ENCODE measurements around the gene PRMT1. TPM values are rescaled to one million over a fixed set of nuclear protein-coding genes. Genes with fewer than 3 reads are reported as not detected.
A peak's percentile ranks its signal among the peaks of the same experiment; 100 is the strongest.

PRMT1 gene
- total and polyA plus RNA-seq, 2 donors (not counting 1 experiment from before 2014, with no cell fraction given) = 175 to 310 TPM

DNA sequence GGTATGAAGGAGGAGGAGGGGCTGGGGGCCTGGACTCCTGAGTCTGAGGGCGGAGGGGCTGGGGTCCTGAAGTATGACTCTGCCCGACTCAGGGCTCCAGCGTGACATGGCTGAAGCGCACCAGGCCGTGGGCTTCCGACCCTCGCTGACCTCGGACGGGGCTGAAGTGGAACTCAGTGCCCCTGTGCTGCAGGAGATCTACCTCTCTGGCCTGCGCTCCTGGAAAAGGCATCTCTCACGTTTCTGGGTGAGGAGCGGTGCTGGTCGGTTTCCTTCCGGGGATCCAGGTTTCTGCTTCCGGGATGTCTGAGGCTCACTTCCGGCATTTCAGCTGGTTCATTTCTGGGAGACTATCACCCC lies 15.1 kb downstream of the PRMT1 start:
- H3K9me3 ChIP-seq (ENCODE audit: control extremely low read depth in 1 of 3, control insufficient read depth in 2 of 3, insufficient read depth in 1 of 3, low read length in 2 of 3) = peaks cover 0 to 8% (median 0%) of the 10 kb centered on the region in 3 donors
- no peak overlapping the region for H3K27ac ChIP-seq (ENCODE audit: low read length in 2 of 2)
- Mint-ChIP-seq H3K9me3 (ENCODE audit: insufficient read depth) (no peaks in the 10 kb centered on the region), H3K27ac (no peak overlapping the region), H3K4me1 (peaks cover 22% of the 10 kb centered on the region), H3K27me3 (peaks cover 31% of the 10 kb centered on the region), H3K4me3 (peak overlapping the region; percentile 33)
- no peaks in the 10 kb centered on the region for H3K79me2 ChIP-seq (ENCODE audit: control insufficient read depth, insufficient read depth, low read length)
- DNase-seq (no peak), ATAC-seq (ENCODE audit: low read depth) (no peak)
- ChIA-PET CTCF (no interaction called here), POLR2A (interaction anchor here (0.7 kb wide), 1 partner anchor 188 kb away, joined by 12 read pairs; no protein-coding TSS in a partner anchor)
- peaks cover 25% of the 10 kb centered on the region in 2 donors for H3K4me1 ChIP-seq (ENCODE audit: control insufficient read depth in 2 of 2, insufficient read depth in 2 of 2, low read length in 2 of 2)
- H3K4me2 ChIP-seq (replicated peaks; ENCODE audit: low read depth, low read length, poor library complexity, severe bottlenecking) = no peak overlapping the region
- no peak overlapping the region for H2AFZ ChIP-seq (ENCODE audit: insufficient read depth, low read depth, low read length, poor library complexity, severe bottlenecking)
- intact Hi-C loops (cut with micrococcal nuclease) = no loop called here
- peaks cover 0 to 33% (median 14%) of the 10 kb centered on the region in 4 experiments for H3K27me3 ChIP-seq (replicated peaks in 1 of 4; ENCODE audit: control extremely low read depth in 1 of 4, control insufficient read depth in 3 of 4, insufficient read depth in 4 of 4, low read length in 3 of 4)
- H4K20me1 ChIP-seq (ENCODE audit: control insufficient read depth, insufficient read depth, low read length, poor library complexity, severe bottlenecking) = peaks cover 23% of the 10 kb centered on the region
- H3K36me3 ChIP-seq (replicated peaks in 1 of 2; ENCODE audit: control extremely low read depth in 1 of 2, control insufficient read depth in 1 of 2, extremely low read depth in 1 of 2, insufficient read depth in 2 of 2, low read length in 1 of 2) = peaks cover 0 to 10% of the 10 kb centered on the region in 2 experiments
- TF ChIP-seq, protein P1, sequence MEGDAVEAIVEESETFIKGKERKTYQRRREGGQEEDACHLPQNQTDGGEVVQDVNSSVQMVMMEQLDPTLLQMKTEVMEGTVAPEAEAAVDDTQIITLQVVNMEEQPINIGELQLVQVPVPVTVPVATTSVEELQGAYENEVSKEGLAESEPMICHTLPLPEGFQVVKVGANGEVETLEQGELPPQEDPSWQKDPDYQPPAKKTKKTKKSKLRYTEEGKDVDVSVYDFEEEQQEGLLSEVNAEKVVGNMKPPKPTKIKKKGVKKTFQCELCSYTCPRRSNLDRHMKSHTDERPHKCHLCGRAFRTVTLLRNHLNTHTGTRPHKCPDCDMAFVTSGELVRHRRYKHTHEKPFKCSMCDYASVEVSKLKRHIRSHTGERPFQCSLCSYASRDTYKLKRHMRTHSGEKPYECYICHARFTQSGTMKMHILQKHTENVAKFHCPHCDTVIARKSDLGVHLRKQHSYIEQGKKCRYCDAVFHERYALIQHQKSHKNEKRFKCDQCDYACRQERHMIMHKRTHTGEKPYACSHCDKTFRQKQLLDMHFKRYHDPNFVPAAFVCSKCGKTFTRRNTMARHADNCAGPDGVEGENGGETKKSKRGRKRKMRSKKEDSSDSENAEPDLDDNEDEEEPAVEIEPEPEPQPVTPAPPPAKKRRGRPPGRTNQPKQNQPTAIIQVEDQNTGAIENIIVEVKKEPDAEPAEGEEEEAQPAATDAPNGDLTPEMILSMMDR (IDR thresholded peaks at IDR 0.05) = no peak
- no peak overlapping the region for H3K4me3 ChIP-seq (ENCODE audit: control extremely low read depth in 1 of 5, extremely low read depth in 1 of 5, insufficient read depth in 1 of 5, low read depth in 2 of 5, low read length in 4 of 5)
- no peak overlapping the region for H3K9ac ChIP-seq (ENCODE audit: low read length)
- 90% methylated on average over 16 of the region's 16 CpGs for whole genome bisulfite sequencing (ENCODE audit: insufficient coverage)

GRCh38 chr19:49696115-49696514 lies 19.0 kb downstream of the PRMT1 start:
- no peak for ATAC-seq (ENCODE audit: low read depth)
- H3K27me3 ChIP-seq (replicated peaks in 1 of 4; ENCODE audit: control extremely low read depth in 1 of 4, control insufficient read depth in 3 of 4, insufficient read depth in 4 of 4, low read length in 3 of 4) = peaks cover 0 to 17% (median 5%) of the 10 kb centered on the region in 4 experiments
- no peak overlapping the region for H3K27ac Mint-ChIP-seq
- no peak overlapping the region for H2AFZ ChIP-seq (ENCODE audit: insufficient read depth, low read depth, low read length, poor library complexity, severe bottlenecking)
- TF ChIP-seq, protein P1 (IDR thresholded peaks at IDR 0.05) = no peak
- no peak for TF ChIP-seq EZH2 (IDR thresholded peaks at IDR 0.05; ENCODE audit: borderline replicate concordance, insufficient read depth, low read depth, low read length, poor library complexity, severe bottlenecking)
- no peak overlapping the region for H3K4me3 ChIP-seq (ENCODE audit: control extremely low read depth in 1 of 5, extremely low read depth in 1 of 5, insufficient read depth in 1 of 5, low read depth in 2 of 5, low read length in 4 of 5)
- peaks cover 21% of the 10 kb centered on the region for H3K27me3 Mint-ChIP-seq
- ChIA-PET CTCF (no interaction called here), POLR2A (no interaction called here)
- H4K20me1 ChIP-seq (ENCODE audit: control insufficient read depth, insufficient read depth, low read length, poor library complexity, severe bottlenecking) = no peaks in the 10 kb centered on the region
- no peaks in the 10 kb centered on the region for H3K79me2 ChIP-seq (ENCODE audit: control insufficient read depth, insufficient read depth, low read length)
- 100% methylated on average over 1 of the region's 6 CpGs for WGBS (ENCODE audit: insufficient coverage)
- peaks cover 7 to 8% of the 10 kb centered on the region in 2 donors for H3K4me1 ChIP-seq (ENCODE audit: control insufficient read depth in 2 of 2, insufficient read depth in 2 of 2, low read length in 2 of 2)
- intact Hi-C loops (cut with micrococcal nuclease) = no loop called here
- H3K36me3 ChIP-seq (replicated peaks in 1 of 2; ENCODE audit: control extremely low read depth in 1 of 2, control insufficient read depth in 1 of 2, extremely low read depth in 1 of 2, insufficient read depth in 2 of 2, low read length in 1 of 2) = no peaks in the 10 kb centered on the region
- no peak overlapping the region for H3K9ac ChIP-seq (ENCODE audit: low read length)
- H3K9me3 Mint-ChIP-seq (ENCODE audit: insufficient read depth) = no peaks in the 10 kb centered on the region
- no peak overlapping the region for H3K27ac ChIP-seq (ENCODE audit: low read length in 2 of 2)
- H3K9me3 ChIP-seq (ENCODE audit: control extremely low read depth in 1 of 3, control insufficient read depth in 2 of 3, insufficient read depth in 1 of 3, low read length in 2 of 3) = no peaks in the 10 kb centered on the region
- no peak for DNase-seq
- peaks cover 6% of the 10 kb centered on the region for H3K4me1 Mint-ChIP-seq
- no peak overlapping the region for H3K4me3 Mint-ChIP-seq
- H3K4me2 ChIP-seq (replicated peaks; ENCODE audit: low read depth, low read length, poor library complexity, severe bottlenecking) = no peak overlapping the region

Measured in B cell (primary cell).